Skeletal muscle cell (primary cell): ENCODE results near the gene ZNF747.
A peak's percentile ranks its signal among the peaks of the same experiment; 100 is the strongest.

ENCODE experiments used
- DNase-seq: peaks from one replicate; pipeline ENCODE4 v3.0.0-alpha.2; 2010; ENCODE audit warnings: low read depth
- H3K4me3 ChIP-seq: 2 replicates; pipeline ENCODE4 v1.5.1; 2011; ENCODE audit warnings: low read depth, mild to moderate bottlenecking, control low read depth, low read length, moderate library complexity

The ZNF747 gene

DNA sequence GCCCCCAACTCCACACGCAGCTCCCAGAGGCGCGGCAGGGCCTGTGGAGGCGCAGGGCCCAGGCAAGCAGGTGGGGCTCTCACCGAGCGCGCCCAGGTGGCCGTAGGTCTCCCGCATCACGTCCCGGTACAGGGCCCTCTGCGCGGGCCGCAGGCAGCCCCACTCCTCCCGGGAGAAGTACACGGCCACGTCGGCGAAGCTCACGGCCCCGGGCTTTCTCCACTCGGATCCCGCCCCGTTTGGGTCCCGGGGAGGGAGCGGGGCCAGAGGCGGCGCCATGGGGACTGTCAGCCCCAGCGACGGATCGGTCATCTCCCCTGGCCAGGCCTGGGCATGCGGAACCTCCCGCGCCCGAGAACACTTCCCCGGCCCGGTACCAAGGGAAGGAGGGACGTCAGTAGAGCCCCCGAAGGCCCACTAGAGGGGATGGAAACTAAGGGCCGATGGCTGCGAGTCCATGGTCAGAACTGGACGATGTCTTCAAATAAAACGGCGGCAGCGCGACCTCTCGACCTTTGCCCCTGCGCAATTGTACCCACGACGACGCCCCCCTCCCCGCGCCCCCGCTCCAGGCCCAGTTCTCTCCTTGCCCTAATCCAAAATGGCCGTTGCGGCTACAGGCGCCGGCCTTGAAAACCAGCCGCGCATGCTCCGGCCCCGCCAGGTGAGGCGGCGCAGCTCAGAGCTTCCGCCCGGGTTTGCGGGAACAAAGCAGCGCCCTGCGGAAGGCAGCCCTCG is at the start of gene ZNF747:
TSS of gene ZNF747 (minus strand) at position 491 of the 738 bp plus-strand sequence. CDS start at position 312, 179 bp downstream.
- H3K4me3 ChIP-seq: peak within 1 kb of the TSS; percentile 64
- peak; percentile 28 for DNase-seq

DNA sequence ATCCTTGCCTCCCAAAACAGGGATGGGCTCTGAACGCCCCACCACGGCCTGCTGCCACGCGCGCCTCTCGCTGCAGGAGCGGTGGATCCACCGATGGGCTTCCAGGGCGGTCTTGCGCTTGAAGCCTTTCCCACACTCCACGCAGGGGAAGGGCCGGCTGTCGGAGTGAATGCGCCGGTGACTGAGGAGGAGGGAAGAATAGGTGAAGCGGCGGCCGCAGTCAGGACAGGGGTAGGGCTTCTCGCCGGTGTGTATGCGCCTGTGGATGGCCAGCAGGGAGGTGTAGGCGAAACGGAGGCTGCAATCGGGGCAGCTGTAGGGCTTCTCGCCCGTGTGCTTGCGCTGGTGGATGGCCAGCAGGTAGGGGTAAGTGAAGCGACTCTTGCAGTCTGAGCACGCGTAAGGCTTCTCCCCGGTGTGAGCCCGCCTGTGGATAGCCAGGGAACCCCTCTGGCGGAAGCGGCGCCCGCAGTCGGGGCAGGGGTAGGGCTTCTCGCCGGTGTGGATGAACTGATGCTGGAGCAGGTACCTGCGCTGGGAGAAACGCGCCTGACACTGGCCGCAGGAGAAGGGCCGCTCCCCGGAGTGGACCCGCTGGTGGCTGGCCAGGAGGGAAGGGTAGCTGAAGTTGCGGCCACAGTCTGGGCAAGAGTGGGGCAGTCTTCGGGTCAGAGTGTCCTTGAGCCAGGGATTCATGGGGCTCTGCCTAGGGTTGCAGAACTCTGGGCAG is 48.1 kb upstream of the ZNF747 start:
- no peak overlapping the region for H3K4me3 ChIP-seq
- DNase-seq: no peak

DNA sequence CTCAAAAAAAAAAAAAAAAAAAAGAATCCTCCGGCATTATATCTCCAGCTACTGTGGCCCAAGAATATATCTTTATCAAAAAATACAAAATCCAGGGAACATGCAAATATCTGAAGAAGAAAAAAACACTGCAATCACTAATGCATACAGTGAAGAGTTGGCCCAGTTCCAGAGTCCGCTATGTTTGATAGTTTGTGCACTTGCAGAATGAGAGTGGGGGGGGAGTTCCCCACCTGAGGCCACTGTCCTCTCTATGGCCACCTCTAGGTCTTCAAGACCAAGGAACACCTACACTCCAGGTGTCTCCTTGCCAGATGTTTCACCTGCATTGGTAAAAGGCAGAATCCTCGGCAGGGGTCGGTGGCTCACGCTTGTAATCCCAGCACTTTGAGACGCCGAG is 46.8 kb upstream of the ZNF747 start:
- H3K4me3 ChIP-seq: no peak overlapping the region
- no peak for DNase-seq

DNA sequence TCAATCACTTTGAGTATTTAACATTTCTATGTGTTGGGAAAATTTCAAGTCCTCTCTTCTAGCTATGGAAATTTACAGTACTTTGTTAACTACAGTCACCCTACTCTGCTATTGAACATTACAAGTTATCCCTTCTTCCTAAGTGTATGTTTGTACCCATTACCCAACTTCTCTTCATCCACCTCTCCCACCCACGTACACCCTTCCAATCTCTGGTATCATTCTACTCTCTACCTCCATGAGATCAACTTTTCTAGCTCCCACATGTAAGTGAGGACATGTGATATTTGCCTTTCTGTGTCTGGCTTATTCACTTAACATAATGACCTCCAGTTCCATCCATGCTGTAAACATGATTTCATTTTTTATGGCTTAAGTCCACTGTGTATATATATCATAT is 40.0 kb upstream of the ZNF747 start:
- DNase-seq: no peak
- no peak overlapping the region for H3K4me3 ChIP-seq

DNA sequence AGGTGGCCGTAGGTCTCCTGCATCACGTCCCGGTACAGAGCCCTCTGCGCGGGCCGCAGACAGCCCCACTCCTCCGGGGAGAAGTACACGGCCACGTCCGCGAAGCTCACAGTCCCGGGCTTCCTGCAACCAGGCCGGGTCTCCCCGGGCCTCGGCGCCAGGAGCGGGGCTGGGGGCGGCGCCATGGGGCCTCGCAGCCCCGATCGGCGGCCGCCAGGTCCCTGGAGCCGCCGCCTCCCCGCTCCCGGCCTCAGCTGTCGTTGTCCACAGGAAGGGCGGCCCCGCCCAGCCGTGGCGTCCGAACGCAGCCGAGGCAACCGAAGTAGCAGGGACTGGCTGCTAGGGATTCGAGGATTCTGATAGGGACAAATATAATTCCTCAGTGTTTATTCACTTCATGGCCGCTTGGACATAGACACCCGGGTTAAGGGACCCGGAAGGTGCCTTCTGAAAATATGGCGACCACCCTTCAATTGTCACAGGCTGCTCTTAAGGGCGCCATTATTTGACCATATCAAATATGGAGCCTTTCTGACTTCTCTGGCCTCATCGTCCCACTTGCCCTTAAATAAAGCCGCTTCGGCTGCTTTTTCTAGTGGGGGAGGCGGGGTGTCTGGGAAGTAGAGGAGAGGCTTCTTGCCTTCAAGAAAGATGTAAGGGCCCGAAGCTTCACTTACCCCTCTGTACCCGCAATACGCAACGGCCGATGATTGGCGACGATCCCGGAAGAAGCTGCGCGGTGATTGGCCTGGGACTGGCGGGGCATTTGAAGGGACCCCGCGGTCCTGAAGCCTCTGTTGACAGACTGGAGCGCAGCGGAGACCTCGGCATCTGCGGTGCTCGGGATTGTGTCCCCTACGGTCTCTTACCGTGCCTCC is 37.0 kb upstream of the ZNF747 start, which contains the start of gene ZNF688:
TSS of gene ZNF688 (minus strand) at position 270 of the 878 bp plus-strand sequence. CDS start at position 185, 85 bp downstream.
- DNase-seq: peak; percentile 92
- peak within 1 kb of the TSS; percentile 53 for H3K4me3 ChIP-seq

DNA sequence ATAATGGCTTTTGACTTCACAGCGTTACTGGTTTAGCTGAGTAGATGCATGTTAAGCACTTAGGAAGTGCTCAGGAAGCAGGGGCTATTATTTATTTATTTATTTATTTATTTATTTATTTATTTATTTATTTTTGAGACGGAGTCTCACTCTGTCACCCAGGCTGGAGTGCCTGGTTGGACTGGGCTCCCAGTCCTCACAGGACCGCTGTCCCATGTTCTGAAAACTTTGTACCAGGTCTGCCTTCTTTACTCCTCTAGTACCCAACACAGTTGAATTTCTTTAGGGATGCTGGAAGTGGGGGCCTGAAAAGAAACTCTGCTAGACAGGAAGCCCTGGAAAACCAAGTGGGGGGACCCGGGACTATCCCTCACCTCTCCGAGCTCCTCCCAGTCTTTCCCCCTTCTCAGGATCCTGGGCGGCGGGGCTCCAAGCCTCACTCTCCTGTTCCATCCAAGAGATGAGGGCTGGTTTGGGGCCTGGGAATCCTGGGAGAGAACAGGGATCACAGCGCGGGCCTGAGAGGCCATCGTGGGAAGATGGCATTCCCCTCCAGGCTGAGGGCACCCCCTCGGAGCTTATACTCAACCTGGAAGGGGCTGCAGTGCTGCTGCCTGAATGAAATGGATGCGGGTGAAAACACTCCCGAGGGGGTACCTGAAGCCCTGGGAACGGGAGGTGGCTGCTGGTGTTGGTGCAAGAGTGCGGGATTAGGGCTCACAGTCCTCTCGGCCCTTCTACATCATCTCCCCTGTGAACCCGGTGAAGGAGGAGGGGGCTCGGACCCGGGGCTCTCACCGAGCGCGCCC is 36.2 kb upstream of the ZNF747 start:
- DNase-seq: no peak
- H3K4me3 ChIP-seq: peak overlapping the region; percentile 53

DNA sequence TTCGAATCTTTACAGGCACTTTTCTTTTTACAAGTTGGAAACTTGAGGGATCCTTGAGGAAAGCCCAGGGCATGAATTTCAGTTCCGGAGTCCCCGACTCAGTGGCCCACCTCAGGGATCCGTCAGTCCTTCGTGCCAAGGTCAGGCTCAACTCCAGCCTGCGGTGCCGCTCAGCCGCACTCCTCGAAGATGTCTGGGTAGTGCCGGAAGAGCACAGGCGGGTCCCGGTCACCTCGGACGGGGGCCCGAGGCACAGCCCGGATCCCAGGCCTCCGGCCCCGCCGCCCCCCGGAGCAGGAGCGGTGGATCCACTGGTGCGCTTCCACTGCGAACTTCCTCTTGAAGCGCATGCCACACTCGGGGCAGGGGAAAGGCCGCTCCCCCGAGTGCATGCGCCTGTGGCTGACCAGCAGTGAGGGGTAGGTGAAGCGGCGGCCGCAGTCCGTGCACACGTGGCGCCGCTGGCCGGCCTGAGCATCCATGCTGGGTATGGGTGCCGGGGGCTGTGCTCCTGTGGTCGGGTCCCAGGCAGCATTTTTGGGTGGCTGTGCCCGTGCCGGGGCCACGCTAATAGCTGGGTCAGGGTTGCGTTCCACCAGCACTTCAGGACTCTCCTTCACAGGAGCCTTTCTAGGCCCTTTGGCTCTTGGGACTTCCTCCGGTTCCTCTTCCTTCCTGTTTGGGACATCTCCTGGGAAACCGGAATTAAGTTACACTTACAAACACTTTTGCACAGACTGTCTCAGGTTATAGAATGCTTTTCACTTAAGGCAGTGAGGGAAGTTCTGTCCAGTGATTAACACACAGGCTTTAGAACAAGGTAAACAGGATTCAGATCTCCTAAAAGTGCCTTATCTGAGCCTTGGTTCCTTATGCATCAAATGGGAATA is 35.3 kb upstream of the ZNF747 start:
- no peak for DNase-seq
- no peak overlapping the region for H3K4me3 ChIP-seq

DNA sequence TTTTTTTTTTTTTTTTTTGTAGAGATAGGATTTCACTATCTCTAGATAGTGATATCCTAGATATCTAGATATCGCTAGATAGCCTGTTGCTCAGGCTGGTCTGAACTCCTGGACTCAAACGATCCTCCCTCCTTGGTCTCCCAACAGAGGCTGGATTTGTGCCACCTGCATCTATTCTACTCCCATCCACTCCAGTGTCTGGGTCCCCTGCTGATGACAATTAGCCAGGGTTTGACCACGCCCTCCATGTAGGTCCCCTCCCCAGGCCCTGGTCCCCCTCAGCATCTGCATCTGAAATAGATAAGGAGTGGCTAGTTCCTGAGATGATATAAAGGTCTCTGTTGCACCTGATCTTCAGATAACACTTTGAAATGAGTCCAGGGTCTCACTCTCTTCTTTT is 34.6 kb upstream of the ZNF747 start:
- no peak overlapping the region for H3K4me3 ChIP-seq
- DNase-seq: no peak

DNA sequence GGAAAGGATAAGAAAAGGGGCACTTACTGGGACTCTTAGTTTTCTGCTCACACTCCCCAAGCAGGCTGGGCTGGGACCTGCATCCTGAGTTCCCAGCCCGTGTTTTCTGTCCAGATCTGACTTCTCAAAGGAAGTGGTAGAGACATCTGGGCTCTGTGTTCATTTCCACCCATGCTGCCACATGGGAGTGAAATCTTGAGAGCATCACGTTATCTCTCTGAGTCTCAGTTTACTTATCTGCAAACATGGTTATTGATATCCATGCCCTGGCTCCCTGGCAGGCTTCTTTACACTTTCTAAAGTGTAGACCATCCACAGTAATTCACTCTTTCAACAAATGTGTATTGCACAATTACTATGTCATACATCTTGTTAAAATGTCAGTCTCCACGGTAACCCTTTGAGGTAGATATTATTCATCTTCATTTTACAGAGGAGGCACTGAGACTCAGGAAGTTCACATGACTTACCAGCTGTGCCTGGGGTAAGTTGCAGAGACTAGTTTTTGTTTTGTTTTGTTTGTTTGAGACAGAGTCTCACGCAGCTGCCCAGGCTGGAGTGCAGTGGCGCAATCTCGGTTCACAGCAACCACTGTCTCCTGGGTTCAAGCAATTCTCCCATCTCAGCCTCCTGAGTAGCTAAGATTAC is 33.5 kb upstream of the ZNF747 start:
- H3K4me3 ChIP-seq: no peak overlapping the region
- peak; percentile 73 for DNase-seq

DNA sequence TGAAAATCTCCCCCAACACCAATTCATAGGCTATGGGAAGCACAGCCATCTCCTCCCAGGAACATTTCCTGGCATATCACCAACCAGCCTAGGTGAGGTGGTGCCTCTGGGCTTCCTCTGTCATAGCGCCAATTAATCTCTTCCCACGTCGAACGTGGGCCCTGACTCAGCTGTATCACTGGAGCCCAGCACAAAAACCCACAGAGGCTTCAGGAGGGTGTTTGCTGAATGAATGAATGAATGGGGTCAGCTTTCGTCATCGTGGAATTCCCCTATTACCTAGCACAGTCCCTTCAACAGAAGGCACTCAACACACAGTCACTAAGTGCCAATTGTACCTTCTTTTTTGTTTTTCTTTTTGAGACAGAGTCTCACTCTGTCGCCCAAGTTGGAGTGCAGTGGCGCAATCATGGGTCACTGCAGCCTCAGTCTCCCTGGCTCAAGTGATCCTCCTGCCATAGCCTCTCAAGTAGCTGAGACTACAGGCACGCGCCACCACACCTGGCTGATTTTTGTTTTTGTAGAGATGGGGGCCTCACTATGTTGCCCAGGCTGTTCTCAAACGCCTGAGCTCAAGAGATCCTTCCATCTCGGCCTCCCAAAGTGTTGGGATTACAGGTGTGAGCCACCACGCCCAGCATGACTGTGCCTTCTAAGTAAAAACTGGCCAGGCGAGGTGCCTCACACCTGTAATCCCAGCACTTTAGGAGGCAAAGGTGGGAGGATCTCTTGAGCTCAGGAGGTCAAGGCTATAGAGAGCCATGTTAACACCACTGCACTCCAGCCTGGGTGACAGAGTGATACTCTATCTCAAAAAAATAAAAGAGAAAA is 32.7 kb upstream of the ZNF747 start:
- H3K4me3 ChIP-seq: no peak overlapping the region
- DNase-seq: no peak

DNA sequence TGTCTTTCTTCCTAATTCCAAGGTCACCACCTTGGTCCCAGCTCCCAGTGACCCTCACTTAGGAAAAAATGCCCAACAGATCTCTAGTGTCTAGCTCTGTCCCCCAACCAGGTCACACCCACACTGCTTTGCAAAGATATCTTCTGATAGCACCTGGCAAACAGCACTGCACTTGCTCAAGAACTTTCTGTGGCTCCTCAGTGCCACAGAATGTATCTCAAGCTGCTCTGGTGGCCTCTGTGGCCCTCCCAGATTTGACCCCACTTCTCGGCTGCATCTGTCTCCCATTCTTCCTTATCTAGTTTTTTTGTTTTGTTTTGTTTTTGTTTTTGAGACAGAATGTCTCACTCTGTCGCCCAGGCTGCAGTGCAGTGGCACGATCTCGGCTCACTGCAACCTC is 31.9 kb upstream of the ZNF747 start:
- no peak for DNase-seq
- no peak overlapping the region for H3K4me3 ChIP-seq

DNA sequence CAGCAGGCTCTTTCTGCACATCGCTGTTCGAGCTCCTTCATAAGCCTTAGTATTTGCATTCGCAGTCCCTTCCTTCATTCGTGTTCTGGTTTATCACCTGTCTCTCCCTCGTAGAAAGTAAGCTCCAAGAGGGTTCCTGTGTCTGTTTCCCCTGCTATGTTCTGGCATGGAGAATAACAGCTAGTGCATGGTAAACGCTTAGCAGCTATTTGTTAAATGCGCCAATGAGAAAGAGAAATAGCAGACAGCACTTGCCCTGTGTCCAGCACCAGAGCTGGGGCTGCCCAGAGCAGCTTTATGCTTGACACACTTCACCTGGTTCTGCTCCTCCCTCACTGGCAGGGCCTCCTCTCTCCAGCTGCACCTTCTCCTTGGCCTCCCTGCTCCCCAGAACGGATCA is 31.3 kb upstream of the ZNF747 start:
- no peak overlapping the region for H3K4me3 ChIP-seq
- no peak for DNase-seq

DNA sequence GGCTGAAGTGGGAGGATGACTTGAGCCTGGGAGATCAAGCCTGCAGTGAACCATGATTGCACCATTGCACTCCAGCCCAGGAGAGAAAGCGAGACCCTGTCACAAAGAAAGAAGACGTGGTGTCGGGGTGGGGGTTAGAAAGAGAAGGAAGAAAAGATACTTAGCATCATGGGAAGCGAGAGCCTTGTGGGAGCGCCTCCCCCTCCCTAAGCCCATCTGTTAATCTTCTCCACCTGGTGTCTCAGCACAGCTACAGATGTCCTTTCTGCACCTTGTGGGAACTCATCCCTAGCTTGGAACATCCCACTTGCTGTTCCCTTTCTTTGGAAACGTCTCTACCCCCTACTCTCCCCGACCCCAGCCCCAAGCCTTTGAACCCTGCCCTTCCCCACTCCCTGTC is 30.9 kb upstream of the ZNF747 start:
- H3K4me3 ChIP-seq: no peak overlapping the region
- no peak for DNase-seq

DNA sequence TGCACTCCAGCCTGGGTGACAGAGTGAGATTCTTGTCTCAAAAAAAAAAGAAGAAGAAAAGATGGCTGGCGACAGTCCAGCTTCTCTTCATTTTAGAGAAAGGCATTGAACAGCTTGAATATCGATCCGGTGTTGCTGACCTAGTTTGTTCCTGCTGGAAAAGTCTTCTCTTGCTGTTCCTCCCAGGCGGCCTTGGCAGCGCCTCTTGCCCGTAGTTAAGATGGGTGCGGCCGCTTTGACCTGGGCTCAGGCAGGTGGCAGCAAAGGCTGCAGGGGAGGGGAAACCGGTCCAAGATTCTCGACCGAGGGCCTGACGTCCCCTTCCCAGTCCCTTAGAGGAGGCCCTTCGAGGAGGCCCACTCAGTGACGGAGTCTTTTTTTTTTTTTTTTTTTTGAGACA is 27.4 kb upstream of the ZNF747 start:
- no peak for DNase-seq
- no peak overlapping the region for H3K4me3 ChIP-seq

DNA sequence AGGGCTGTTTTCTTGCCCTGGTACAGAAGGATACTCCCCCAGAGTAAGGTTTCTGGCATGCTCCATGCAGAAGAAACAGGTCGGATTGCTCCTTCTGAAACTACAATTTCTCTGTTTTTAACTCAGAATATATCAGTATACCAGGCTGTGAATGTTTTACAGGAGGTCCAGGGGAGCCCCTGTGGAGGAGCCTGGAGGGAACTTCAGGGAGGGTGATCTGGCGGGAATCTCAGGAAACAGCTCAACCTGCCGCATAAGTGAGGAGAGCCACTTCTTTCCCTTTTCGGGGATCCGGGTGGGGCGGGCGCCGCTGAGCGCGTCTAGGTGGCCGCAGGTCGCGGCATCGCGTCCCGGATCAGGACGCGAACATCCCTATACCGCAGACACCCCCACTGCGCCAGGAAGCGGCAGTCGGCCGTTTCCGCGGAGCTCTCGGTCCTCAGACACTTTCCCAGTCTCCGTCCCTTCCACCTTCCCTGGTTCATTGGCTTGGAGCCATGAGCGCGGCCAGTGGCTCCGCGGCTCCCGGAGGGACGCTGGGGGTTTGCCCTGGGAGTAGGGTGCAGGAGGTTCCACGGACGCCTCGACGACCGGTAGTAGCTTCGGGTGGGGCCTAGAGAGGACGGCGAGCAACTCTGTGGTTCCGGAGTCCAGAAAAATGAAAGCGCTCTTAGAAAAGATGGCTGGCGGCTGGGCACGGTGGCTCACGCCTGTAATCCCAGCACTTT is 26.6 kb upstream of the ZNF747 start:
- no peak for DNase-seq
- H3K4me3 ChIP-seq: peak overlapping the region; percentile 18

DNA sequence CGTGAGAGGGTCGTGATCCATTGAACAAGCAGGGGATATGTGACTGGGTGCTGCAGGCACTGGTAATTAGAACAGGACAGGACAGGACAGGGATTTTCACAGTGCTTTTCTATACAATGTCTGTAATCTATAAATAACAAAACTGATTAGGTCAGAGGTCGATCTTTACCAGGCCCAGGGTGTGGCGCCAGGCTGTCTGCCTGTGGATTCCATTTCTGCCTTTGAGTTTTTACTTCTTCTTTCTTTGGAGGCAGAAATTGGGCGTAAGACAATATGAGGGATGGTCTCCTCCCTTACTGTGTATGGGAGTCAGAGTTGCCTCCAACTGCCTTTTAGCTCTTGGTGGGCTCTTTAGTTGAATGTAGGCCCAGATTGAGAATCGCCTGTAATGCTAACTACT is 25.0 kb upstream of the ZNF747 start:
- no peak for DNase-seq
- no peak overlapping the region for H3K4me3 ChIP-seq
